GM21360 (cell line): ENCODE measurements around the gene ESPN.

ENCODE experiments used
- ATAC-seq: cut with Tn5 transposase; IDR thresholded peaks from one replicate; pipeline ENCODE4 v1.9.1; 2021; ENCODE audit warnings: mild to moderate bottlenecking, moderate library complexity; ENCODE audit not compliant: unreplicated experiment

The ESPN gene

GRCh38 chr1:6508816-6509189, 84.2 kb downstream of the ESPN start:
- no peak for ATAC-seq

- ATAC-seq = no peak
These were observed 84.8 kb downstream of the ESPN start for GRCh38 chr1:6509220-6509918.

- no peak for ATAC-seq
These were observed 85.3 kb downstream of the ESPN start for GRCh38 chr1:6509919-6510291.

- ATAC-seq = no peak
These were observed 85.9 kb downstream of the ESPN start for GRCh38 chr1:6510493-6510892.
